ENCODE measurements around the gene SNORC. TPM values are rescaled to one million over a fixed set of nuclear protein-coding genes. Genes with fewer than 3 reads are reported as not detected.

SNORC gene
- total RNA-seq, 1 donor from 2014 or later: not detected

DNA sequence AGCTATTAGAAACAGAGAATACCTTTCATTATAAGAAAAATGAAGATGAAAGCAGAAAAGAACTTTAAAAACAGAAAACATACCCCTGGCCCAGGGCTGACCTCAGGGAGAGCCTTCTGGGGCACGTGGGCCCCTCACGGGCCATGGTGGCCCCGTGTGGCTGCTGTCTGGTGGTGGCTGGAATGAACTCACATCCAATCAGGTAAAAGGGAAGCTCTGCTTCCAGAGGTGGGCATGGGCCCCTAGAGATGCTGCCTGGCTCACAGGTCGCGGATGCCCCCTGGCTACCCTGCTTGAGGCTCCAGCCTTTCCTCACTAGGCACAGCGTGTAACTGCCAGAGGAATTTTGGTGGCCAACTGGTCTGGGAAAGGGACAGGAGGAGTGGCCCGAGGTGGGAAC is 16.6 kb downstream of the SNORC start:
- Histone ChIP-seq H2AFZ (replicated peaks) (no peak overlapping the region), H3K4me2 (no peak overlapping the region), H3K79me2 (ENCODE audit: low read depth) (no peaks in the 10 kb centered on the region), H3K4me1 (peaks cover 12% of the 10 kb centered on the region), H3K36me3 (no peaks in the 10 kb centered on the region), H3K9me3 (ENCODE audit: low read depth) (no peaks in the 10 kb centered on the region), H3F3A (ENCODE audit: low read depth) (no peaks in the 10 kb centered on the region), H3K4me3 (no peak overlapping the region), H3K27ac (no peak overlapping the region), H3K9ac (no peak overlapping the region), H4K20me1 (ENCODE audit: low read depth) (no peaks in the 10 kb centered on the region), H3K27me3 (no peaks in the 10 kb centered on the region)
- H3K27ac Mint-ChIP-seq: no peak overlapping the region
- no peak for DNase-seq (ENCODE audit: low spot score)
- peaks cover 14% of the 10 kb centered on the region for H3K27me3 Mint-ChIP-seq (ENCODE audit: insufficient read depth, low read depth)
- no peak overlapping the region for H3K4me3 Mint-ChIP-seq
- no peaks in the 10 kb centered on the region for H3K9me3 Mint-ChIP-seq
- H3K4me1 Mint-ChIP-seq: peaks cover 15% of the 10 kb centered on the region
- peaks cover 2% of the 10 kb centered on the region for H3K36me3 Mint-ChIP-seq
- TF ChIP-seq, protein P1, sequence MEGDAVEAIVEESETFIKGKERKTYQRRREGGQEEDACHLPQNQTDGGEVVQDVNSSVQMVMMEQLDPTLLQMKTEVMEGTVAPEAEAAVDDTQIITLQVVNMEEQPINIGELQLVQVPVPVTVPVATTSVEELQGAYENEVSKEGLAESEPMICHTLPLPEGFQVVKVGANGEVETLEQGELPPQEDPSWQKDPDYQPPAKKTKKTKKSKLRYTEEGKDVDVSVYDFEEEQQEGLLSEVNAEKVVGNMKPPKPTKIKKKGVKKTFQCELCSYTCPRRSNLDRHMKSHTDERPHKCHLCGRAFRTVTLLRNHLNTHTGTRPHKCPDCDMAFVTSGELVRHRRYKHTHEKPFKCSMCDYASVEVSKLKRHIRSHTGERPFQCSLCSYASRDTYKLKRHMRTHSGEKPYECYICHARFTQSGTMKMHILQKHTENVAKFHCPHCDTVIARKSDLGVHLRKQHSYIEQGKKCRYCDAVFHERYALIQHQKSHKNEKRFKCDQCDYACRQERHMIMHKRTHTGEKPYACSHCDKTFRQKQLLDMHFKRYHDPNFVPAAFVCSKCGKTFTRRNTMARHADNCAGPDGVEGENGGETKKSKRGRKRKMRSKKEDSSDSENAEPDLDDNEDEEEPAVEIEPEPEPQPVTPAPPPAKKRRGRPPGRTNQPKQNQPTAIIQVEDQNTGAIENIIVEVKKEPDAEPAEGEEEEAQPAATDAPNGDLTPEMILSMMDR (IDR thresholded peaks at IDR 0.05): no peak
- TF ChIP-seq EZH2 (IDR thresholded peaks at IDR 0.05): no peak
- no peak for TF ChIP-seq EZH2phosphoT487 (IDR thresholded peaks at IDR 0.05)

DNA sequence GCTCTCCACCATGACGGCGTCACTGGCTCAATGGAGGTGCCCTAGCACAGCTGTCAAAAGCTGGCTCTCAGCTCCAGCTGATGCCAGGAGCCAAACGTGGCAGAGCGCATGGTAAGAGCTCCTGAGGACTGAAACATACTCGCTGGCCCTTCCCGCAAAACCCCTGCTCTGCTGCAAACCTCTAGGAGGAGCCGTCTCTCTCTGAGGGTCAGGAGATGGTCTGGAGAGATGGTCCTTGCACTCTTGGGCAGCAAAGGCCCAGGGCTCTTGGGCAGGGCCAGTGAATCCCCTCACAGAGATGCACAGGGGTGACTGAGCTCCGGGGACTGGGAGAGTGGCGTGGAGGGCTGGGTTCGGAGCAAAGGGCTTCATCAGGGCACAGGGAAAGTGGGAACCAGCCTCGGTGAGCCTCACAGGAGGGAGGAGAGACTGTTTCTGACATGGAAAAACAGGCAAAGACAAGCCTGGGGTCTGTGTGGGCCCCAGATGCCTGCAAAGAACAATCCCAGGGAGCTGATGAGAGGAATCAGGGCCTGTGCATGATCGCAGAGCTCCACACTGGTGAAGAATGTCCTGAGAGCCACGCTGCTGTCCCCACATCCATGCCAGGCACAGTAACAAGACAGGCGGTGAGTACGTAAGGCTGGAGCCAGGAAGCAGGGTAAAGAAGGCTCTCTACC is 17.2 kb downstream of the SNORC start:
- Histone ChIP-seq H3K79me2 (ENCODE audit: low read depth) (no peaks in the 10 kb centered on the region), H3K9ac (no peak overlapping the region)
- peak overlapping the region; percentile 79 for H3K27ac Mint-ChIP-seq

DNA sequence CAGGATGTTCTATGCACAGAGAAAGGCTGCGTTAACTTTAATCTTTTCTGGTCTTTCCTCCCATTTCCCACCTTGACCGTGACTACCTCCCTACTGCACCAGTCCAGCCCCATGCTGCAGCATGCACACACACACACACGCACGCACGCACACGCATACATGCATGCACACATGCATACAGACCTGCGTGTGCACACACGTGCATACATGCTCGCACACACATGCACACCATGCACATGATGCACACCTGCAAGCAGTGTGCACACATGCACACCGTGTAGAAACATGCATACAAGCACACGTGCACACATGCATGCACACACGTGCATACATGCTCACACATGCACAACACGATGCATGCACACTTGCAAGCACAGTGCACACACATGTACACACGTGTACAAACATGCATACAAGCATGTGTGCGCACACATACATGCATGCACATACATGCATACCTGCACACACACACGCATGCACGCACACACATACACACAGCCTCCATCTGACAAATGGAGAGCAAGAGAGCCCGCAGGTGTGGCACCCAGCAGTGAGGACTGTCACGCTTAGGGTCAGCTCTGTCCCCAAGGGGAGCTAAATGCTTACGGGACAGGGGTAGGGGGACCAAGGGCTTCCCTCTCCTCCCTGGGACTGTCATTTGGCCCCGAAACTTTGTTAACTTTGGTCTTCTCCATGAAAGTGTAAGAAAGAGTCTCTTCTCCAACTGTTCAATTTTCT is 18.2 kb downstream of the SNORC start:
- H3K4me3 Mint-ChIP-seq: no peak overlapping the region
- H4K20me1 ChIP-seq (ENCODE audit: low read depth): no peaks in the 10 kb centered on the region
- no peak overlapping the region for H3K4me3 ChIP-seq
- H3K9me3 Mint-ChIP-seq: no peaks in the 10 kb centered on the region
- H3K9me3 ChIP-seq (ENCODE audit: low read depth): no peaks in the 10 kb centered on the region
- H3K27me3 ChIP-seq: no peaks in the 10 kb centered on the region
- no peaks in the 10 kb centered on the region for H3K79me2 ChIP-seq (ENCODE audit: low read depth)
- H3K4me1 Mint-ChIP-seq: peaks cover 24% of the 10 kb centered on the region
- TF ChIP-seq EZH2 (IDR thresholded peaks at IDR 0.05) (no peak), EZH2phosphoT487 (IDR thresholded peaks at IDR 0.05) (no peak)
- TF ChIP-seq, protein P1 (IDR thresholded peaks at IDR 0.05): no peak
- H3K36me3 Mint-ChIP-seq: peaks cover 3% of the 10 kb centered on the region
- H3K27ac Mint-ChIP-seq: no peak overlapping the region
- no peak for DNase-seq (ENCODE audit: low spot score)
- peaks cover 12% of the 10 kb centered on the region for H3K4me1 ChIP-seq
- H2AFZ ChIP-seq (replicated peaks): no peak overlapping the region
- no peaks in the 10 kb centered on the region for H3K36me3 ChIP-seq
- no peak overlapping the region for H3K4me2 ChIP-seq
- H3K27ac ChIP-seq: no peak overlapping the region
- H3K27me3 Mint-ChIP-seq (ENCODE audit: insufficient read depth, low read depth): peaks cover 16% of the 10 kb centered on the region
- H3F3A ChIP-seq (ENCODE audit: low read depth): no peaks in the 10 kb centered on the region
- no peak overlapping the region for H3K9ac ChIP-seq

More for the DNA sequence above, 17.2 kb downstream of the SNORC start:
- H3K4me3 ChIP-seq: no peak overlapping the region
- H3K27me3 ChIP-seq: no peaks in the 10 kb centered on the region
- peak; percentile 50 for DNase-seq (ENCODE audit: low spot score)
- no peaks in the 10 kb centered on the region for H3F3A ChIP-seq (ENCODE audit: low read depth)
- H3K4me2 ChIP-seq: no peak overlapping the region
- no peaks in the 10 kb centered on the region for H3K9me3 ChIP-seq (ENCODE audit: low read depth)
- Mint-ChIP-seq H3K27me3 (ENCODE audit: insufficient read depth, low read depth) (peaks cover 14% of the 10 kb centered on the region), H3K36me3 (peaks cover 3% of the 10 kb centered on the region), H3K4me3 (no peak overlapping the region), H3K9me3 (no peaks in the 10 kb centered on the region), H3K4me1 (peaks cover 21% of the 10 kb centered on the region)
- H4K20me1 ChIP-seq (ENCODE audit: low read depth): no peaks in the 10 kb centered on the region
- H3K36me3 ChIP-seq: no peaks in the 10 kb centered on the region
- peaks cover 12% of the 10 kb centered on the region for H3K4me1 ChIP-seq
- TF ChIP-seq EZH2 (IDR thresholded peaks at IDR 0.05): no peak
- TF ChIP-seq EZH2phosphoT487 (IDR thresholded peaks at IDR 0.05): no peak
- TF ChIP-seq, protein P1 (IDR thresholded peaks at IDR 0.05): peak; percentile 41
- H3K27ac ChIP-seq: no peak overlapping the region
- H2AFZ ChIP-seq (replicated peaks): no peak overlapping the region
